ENCODE data around the gene PPP2R3B.
A peak's percentile ranks its signal among the peaks of the same experiment; 100 is the strongest.
"Not testable (repeated sequence)": the region's sequence is repeated elsewhere in the genome, so short reads cannot be mapped to it uniquely, and the experiment has no call there.

Gene PPP2R3B, protein sequence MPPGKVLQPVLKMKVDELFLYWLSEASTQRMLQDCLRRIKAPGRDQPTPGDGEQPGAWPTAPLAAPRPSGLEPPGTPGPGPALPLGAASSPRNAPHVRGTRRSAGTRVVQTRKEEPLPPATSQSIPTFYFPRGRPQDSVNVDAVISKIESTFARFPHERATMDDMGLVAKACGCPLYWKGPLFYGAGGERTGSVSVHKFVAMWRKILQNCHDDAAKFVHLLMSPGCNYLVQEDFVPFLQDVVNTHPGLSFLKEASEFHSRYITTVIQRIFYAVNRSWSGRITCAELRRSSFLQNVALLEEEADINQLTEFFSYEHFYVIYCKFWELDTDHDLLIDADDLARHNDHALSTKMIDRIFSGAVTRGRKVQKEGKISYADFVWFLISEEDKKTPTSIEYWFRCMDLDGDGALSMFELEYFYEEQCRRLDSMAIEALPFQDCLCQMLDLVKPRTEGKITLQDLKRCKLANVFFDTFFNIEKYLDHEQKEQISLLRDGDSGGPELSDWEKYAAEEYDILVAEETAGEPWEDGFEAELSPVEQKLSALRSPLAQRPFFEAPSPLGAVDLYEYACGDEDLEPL

DNA sequence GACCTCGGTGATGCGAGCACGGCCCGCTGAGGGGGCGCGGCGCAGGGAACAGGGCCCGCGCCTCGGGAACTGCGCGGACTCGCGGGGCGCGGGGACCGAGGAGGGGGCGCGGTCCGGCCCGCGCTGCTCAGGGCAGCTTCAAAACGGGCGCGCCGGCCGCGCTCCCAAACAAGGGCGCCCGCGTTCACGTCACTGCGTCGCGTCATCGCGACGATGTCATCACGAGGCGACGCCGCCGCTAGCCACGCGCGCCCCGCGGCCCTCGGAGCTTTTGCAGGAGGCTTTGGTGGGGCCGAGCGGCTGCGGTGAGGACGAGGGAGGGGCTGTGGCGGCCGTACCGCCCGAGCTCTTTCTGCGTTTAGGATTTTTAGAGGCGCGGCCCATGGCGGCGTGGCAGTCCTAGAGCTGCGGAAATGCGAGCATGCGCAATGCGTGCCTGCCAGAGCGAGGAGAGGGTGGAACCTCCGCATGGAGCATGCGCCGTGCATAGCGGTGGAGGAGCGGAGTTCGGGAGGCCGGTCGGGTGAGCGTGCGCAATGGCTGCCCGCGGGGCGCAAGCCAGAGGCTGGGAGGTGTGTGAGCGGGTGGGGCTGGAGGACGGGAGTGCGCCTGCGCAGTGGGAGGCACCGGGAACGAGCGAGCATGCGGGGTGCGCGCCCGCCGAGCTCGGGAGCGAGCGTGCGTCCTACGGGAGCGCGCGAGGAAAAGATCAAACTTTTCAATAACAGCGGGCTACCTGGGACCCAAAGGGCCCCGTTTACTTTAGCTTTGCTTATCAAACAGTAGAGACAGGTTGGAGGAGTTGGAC lies at the start of gene PPP2R3B:
Gene PPP2R3B (minus strand): TSS at position 140 of the 808 bp plus-strand sequence. CDS start 216 bp downstream, outside the sequence.
- DNase-seq (ENCODE audit: low read depth in 2 of 2): peak; percentile 98 to 99

DNA sequence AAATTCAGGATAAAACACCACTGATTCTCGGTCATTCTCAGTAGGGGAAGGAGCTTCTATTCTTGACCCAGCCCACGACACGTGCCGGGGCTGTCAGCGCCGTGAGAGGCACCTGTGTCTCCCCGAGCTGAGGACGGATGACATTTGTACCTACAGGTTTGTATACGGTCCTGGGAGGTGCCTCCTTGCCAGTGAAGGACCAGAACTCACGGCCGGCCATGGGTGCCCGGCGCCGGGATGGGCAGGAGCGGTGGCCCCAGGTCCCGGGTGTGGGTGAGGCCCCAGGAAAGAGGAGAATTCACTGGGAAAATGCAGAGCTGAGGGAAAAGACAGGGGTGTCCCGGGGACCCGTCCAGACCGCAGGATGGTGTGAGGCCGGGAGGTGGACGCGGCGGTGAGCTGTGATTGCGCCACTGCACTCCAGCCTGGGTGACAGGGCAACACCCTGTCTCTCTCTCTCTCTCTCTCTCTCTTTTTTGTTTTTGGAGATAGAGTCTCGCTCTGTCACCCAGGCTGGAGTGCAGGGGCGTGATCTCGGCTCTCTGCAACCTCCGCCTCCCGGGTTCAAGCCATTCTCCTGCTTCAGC lies 48.9 kb upstream of the PPP2R3B start:
- no peak for DNase-seq (ENCODE audit: low read depth in 2 of 2)

DNA sequence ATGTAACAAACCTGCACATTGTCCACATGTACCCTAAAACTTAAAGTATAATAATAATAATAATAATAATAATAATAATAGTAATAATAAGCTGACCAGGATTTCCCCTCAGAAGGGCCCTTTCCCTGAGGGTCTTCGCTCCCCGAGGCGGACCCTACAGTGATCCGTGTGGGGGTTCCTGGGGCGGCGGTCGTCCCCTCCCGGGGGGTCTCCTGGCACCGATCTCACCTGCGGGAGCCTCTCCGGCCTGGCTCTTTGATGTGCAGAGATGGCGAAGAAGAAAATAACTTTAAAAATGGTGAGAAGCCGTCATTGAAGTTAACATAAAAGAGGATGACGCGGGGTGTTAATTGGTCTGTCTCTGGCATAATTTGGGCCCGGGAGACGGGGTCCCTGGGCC lies 48.2 kb upstream of the PPP2R3B start:
- DNase-seq (ENCODE audit: low read depth in 2 of 2): no peak

DNA sequence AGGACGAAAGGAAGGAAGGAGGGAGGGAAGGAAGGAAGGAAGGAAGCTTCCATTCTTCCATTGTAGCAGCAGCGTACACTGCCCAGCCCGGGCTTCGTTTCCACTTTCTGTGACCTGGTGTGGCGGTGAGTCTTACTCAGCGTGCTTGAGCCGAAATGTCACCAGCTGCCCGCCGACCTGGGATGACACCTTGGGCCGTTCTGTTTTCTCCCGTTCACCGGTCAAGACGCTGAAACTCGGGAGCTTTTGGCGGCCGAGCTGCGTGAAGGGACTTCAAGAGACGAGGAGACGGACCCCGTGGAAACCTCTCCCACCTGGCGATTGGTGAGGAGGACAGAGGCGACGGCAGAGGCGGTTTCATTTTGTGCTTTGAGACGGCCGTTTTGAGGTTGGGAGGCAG lies 47.1 kb upstream of the PPP2R3B start:
- DNase-seq (ENCODE audit: low read depth in 2 of 2): no peak

DNA sequence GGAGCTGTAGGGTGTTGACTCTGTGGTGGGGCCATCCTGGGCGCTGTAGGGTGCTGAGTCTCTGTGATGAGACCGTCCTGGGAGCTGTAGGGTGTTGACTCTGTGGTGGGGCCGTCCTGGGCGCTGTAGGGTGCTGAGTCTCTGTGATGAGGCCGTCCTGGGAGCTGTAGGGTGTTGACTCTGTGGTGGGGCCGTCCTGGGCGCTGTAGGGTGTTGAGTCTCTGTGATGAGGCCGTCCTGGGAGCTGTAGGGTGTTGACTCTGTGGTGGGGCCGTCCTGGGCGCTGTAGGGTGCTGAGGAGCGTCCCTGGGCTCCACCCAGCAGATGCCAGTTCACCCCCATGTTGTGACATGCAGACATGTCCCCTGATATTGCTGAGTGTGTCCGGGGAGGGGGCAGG lies 46.0 kb upstream of the PPP2R3B start:
- DNase-seq (ENCODE audit: low read depth in 2 of 2): not testable (repeated sequence)

DNA sequence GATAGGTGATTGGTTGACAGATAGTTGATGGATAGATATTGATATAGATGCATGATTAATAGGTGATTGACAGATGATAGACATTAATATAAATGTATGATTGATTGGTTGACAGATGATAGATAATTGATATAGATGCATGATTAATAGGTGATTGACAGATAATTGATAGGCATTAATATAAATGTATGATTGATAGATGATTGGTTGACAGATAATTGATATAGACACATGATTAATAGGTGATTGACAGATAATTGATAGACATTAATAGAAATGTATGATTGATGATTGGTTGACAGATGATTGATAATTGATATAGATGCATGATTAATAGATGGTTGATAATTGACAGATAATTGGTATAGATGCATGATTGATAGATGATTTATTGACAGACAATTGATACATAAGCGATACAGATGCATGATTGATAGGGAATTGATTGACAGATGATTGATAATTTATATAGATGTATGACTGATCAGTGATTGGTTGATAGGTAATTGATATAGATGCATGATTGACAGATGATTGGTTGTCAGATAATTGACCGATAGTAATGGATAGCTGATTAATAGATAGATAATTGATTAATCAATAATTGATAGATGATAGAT lies 44.9 kb upstream of the PPP2R3B start:
- DNase-seq (ENCODE audit: low read depth in 2 of 2): no peak

DNA sequence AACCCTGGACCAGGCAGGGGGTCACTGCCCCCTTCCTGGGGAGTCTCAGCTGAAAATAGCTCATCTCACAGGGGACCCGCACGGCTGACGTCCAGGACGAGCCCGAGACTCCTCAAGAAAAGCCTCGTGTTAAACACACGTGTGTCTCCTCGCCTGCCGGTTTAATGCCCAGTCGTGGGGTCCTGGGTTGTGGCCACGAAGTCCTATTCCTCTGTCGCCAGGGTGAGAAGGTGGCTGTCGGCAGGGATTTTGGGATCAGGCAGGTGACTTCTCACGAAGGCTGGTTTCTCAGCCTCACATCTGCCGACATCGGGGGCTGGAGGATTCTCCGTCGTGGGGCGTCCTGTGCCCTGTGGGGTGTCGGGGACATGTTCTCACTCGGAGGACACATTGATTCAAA lies 44.3 kb upstream of the PPP2R3B start:
- no peak for DNase-seq (ENCODE audit: low read depth in 2 of 2)

DNA sequence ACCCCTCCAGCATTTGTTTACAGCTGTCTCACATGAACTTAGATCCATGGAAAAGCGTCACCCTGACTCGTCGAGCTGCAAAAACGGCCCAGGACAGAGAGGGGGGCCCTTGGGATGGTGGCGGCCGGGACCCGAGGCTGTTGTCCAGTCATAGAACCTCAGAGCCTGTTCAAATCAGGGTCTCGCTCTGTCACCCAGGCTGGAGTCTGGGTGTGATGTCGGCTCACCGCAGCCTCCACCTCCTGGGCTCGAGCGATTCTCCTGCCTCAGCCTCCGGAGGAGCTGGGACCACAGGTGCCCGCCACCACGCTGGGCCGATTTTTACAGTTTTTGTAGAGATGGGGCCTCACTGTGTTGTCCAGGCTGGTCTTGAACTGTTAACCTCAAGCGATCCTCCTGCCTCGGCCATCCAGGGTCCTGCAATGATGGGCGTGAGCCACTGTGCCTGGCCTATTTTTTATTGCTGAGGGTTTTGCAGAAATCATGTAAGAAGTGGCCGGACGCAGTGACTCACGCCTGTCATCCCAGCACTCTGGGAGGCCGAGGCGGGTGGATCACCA lies 42.6 kb upstream of the PPP2R3B start:
- no peak for DNase-seq (ENCODE audit: low read depth in 2 of 2)

DNA sequence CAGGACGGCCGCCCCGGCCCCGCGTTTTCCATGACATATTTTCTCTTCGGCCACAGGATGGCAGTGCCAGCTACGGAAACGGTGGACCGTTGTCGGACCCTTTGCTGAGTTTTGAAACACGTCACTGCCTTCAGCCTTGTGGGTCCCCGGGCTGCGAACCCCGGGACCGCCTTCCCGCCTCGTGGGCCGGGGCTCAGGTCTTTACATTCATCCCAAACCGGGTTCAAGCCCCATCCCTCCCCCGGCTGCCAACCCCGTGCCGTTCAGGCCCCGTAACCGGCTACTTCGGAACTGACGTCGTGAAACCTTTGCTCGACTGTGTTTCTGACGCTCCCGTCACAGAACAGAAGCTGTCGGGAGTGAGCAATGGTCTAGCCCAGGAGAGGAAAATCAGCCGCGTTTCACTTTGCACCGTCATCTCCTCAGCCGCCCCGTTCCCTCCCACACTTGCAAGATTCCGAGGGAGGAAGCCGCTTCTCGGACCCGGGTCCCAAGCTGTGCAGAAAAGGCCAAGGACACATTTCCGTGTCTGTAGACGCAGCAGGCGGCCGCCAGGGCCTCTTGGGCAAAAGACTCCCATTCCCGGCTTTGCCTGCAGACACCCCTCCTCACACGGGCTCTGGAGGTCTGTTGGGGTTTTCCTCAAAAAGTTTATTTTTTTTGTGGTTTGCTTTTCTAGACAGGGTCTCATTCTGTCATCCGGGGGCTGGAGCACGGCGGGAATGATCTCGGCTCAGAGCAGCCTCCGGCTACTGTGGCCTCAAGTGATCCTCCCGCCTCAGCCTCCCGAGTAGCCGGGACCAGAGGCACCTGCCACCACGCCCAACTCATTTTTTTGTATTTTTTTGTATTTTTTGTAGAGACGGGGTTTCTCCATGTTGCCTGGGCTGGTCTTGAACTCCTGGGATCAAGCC lies 41.4 kb upstream of the PPP2R3B start:
- no peak for DNase-seq (ENCODE audit: low read depth in 2 of 2)

DNA sequence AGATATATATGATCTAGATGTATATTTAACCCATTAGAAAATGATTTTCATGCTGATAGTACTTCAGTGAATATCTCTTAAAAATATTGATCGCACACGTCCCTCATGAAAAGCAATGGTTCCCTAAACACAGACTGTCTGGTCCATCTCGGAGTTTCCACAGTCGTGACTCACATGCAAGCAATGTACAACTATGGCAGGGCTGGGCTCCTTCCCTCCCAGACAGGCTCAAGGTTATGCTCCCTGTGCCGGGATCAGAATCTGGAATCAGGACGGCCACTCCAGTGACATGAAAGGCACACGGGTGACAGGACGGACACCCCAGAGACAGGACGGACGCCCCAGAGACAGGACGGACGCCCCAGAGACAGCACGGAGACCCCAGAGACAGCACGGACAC lies 40.2 kb upstream of the PPP2R3B start:
- DNase-seq (ENCODE audit: low read depth in 2 of 2): no peak

DNA sequence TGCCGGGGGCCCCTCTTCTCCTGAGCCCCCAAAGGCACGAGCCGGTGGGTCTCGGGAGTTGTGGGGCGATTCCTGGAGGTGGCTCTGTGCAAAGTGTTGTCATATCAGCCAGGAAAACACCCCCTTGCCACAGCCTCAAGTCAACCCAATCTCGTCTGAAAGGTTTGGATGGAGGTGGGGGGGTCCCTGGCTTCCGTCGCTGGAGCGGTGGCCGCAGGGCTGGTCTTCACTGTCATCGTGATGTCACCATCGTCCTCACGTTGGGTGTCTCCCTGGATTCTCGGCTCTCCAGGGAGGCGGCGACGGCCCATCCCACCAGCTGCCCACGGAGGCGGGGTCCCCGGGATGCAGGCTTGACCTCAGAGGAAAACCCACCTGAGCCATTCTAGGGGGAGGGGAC lies 38.3 kb upstream of the PPP2R3B start:
- no peak for DNase-seq (ENCODE audit: low read depth in 2 of 2)

DNA sequence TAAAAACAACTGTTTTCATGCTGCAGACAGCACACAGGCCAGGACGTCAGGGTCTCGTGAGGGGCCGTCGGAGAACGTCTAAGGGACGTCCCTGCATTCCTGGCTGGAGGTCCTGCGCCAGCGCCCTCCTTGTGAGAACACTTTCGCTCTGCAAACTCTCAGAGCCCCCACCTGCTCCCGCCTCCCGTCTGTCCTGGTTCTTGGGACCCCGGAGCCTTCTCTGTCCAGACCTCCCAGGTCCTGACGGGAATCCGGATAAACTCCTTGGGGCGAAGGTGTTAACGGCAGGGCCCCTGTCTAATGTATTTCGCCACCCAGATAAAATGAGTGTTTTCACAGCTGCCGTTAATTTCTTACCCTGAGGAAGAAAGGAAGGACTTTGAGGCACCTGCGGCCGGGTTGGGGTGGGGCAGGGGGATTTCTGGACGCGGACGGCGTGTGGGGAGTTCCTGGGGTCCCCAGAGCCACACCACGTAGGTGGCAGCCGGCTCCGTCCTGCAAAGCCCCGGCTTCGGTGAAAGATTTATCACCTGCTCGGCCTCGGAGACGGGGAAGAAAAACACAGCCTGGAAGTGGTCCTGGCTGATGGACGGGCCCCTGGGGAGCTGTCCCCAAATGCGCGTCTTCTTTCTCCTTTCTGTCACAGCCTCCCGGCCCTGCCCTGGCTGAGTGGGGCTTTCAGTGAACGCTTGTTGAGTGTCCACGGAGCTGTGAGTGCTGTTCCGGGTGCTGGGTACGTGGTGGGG lies 35.1 kb upstream of the PPP2R3B start:
- no peak for DNase-seq (ENCODE audit: low read depth in 2 of 2)

DNA sequence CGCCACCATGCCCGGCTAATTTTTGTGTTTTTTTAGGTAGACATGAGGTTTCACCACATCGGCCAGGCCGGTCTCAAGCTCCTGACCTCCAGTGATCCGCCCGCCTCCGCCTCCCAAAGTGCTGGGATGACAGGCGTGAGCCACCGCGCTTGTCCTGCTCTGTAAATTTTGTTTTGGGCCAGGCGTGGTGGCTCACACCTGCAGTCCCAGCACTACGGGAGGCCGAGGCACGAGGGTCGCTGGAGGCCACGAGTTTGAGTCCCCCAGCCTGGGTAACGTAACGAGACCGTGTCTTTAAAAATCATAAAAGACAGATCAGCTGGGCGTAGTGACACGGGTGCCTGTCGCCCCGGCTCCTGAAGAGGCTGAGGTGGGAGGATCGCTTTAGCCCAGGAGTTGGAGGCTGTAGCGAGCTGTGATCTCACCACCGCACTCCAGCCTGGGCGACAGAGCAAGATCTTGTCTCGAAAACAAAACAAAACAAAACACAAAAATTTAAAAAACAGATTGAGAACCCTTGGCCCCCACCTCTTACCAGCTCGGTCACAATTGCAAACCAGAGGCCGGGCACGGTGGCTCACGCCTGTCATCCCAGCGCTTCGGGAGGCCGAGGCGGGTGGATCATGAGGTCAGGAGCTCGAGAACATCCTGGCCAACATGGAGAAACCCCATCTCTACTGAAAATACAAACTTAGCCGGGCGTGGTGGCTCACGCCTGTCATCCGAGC lies 34.0 kb upstream of the PPP2R3B start:
- DNase-seq (ENCODE audit: low read depth in 2 of 2): no peak

DNA sequence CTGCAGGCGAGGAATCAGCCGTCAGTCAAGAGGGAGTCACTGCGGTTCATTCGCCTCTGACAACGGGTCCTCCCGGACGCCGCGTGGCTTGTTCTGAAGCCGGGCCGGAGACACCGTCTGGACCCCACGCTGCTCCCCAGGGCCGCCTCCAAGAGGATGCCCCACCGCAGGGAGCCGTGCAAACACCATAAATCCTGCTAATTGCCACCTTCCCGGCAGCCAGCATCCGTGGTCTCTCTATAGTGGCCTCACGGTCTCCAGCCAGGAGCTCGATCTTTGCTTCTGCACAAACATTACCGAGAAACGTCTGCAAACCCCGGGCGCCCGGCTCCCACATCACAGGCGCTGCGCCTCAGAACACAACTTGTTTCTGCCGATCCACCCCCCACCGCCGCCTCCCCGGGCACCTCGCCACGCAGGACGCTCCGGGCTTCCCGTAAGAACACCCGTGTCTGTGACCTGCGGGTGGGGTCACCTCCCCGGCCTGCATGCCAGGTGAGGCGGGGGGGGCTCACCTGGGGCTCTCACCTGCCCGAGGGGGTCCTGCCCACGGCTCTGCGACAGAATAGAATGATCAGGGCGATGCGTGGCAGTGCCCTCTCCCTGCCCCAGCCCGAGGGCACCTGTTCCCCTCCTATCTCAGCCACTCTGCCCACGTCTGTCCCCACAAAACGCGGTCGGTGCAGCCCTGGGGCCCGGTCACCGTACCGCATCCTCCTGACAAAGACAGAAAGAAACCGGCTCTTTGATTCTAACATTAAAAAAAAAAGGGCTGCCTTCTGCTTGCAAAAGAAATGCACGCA lies 32.4 kb upstream of the PPP2R3B start:
- no peak for DNase-seq (ENCODE audit: low read depth in 2 of 2)

DNA sequence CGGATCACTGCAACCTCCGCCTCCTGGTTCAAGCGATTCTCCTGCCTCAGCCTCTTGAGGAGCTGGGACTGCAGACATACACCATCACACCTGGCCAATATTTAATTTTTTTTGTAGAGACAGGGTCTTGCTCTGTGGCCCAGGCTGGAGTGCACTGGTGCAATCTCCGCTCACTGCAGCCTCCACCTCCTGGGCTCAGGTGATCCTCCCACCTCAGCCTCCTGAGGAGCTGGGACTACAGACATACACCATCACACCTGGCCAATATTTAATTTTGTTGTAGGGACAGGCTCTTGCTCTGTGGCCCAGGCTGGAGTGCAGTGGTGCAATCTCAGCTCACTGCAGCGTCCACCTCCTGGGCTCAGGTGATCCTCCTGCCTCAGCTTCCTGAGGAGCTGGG lies 28.8 kb upstream of the PPP2R3B start:
- DNase-seq (ENCODE audit: low read depth in 2 of 2): not testable (repeated sequence)

DNA sequence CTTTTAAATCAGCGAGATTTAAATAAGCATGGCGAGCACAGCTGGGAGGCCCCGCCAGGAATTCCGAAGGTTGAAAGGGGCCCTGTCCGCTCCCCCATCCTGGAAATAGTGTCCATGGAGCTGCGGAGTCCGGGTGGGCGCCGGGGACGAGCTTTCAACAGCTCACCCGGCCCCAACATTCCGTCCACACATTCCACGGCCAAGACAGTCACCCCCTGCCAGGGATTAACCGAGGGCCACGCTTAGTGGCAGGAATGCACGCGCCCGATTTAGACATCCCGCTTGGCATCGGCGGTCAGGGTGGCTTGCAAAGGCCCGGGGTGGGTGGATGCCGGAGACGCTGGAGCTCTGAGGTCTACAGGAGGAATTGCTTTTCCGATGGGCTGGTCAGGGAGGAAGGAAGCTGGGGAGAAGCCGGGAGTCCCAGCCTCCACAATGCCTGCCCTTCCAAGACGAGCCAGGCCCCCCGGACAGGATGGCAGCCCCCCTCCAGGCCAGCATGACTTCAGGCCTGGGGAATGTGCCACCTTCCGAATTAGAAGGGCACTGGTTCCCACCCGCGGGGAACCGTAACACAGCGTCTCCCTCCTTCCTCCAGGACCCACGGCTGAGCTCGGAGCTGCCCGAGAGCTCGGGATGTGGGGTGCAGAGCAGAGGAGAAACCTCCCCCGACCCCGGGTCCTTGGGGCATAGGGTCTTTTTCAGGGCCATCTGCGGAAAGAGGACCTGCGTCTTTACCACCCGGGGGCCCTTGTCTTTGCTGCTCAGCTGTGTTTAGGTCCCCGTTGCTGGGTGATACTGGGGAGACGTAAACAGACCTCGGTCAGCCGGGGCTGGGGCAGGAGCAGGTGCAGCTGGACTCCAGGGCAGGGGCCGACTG lies 26.9 kb upstream of the PPP2R3B start:
- DNase-seq (ENCODE audit: low read depth in 2 of 2): no peak

DNA sequence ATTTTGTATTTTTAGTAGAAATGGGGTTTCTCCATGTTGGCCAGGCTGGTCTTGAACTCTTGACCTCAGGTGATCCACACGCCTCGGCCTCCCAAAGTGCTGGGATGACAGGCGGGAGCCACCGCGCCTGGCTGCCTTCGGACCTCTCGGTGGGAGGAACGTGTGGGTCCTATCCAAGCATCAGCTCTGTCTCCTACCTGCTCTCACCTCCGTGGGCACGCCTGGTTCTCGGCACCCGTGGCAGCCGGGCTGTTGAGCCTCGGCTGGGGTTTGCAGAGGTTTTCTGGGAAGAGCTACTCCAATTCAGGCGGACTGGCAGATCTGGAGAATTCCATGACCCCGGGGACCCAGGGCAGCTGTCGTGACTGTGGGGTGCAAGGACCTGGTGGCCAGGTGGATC lies 23.6 kb upstream of the PPP2R3B start:
- DNase-seq (ENCODE audit: low read depth in 2 of 2): no peak

Measured in stimulated activated CD4-positive, alpha-beta T cell treated with anti-CD3 and anti-CD28 coated beads, Interleukin-15, amount 100 ng/mL, for 48 hours (primary cell).